Fibroblast of pulmonary artery (primary cell): ENCODE data around the gene GRHPR.

Source experiments
- DNase-seq: peaks from one replicate; pipeline ENCODE4 v3.0.0-alpha.2; 2010; ENCODE audit warnings: low read depth
- H3K4me3 ChIP-seq: replicated peaks from 2 replicates; pipeline ENCODE4 v1.5.1; 2011; ENCODE audit warnings: low read depth, mild to moderate bottlenecking, control low read depth, low read length, moderate library complexity
- CTCF ChIP-seq: IDR thresholded peaks from 2 replicates; pipeline ENCODE4 v1.5.1; 2011; ENCODE audit warnings: mild to moderate bottlenecking, control low read depth, low read length, inconsistent platforms; ENCODE audit errors: missing control alignments

Gene GRHPR

GRCh38 chr9:37398464-37399025 is 24.0 kb upstream of the GRHPR start:
- no peak for TF ChIP-seq CTCF
- H3K4me3 ChIP-seq, result no peak overlapping the region
- DNase-seq, result no peak

GRCh38 chr9:37399336-37399735 is 23.2 kb upstream of the GRHPR start:
- TF ChIP-seq CTCF, result no peak

GRCh38 chr9:37404590-37404989 is 17.9 kb upstream of the GRHPR start:
- H3K4me3 ChIP-seq, result no peak overlapping the region
- no peak for TF ChIP-seq CTCF
- no peak for DNase-seq

More at GRCh38 chr9:37399336-37399735, 23.2 kb upstream of the GRHPR start:
- H3K4me3 ChIP-seq, result no peak overlapping the region
- no peak for DNase-seq

GRCh38 chr9:37405350-37405749 is 17.1 kb upstream of the GRHPR start:
- no peak overlapping the region for H3K4me3 ChIP-seq
- DNase-seq, result peak; percentile 22
- no peak for TF ChIP-seq CTCF

GRCh38 chr9:37405764-37406380 is 16.6 kb upstream of the GRHPR start:
- peak; percentile 21 for DNase-seq
- no peak overlapping the region for H3K4me3 ChIP-seq
- TF ChIP-seq CTCF, result no peak

- no peak for DNase-seq
- no peak for TF ChIP-seq CTCF
- H3K4me3 ChIP-seq, result no peak overlapping the region
These were observed 15.7 kb upstream of the GRHPR start for GRCh38 chr9:37406603-37407401.
